Measurements from ENCODE around the gene TBC1D5. TPM values are rescaled to one million over a fixed set of nuclear protein-coding genes. Genes with fewer than 3 reads are reported as not detected.

The TBC1D5 gene
- total RNA-seq, 1 experiment from 2014 or later = 43.3 TPM

- Mint-ChIP-seq H3K27ac (ENCODE audit: low read depth, unreplicated experiment) (no peak overlapping the region), H3K4me3 (ENCODE audit: unreplicated experiment) (no peak overlapping the region), H3K9me3 (ENCODE audit: unreplicated experiment) (no peaks in the 10 kb centered on the region), H3K27me3 (ENCODE audit: insufficient read depth, unreplicated experiment) (no peaks in the 10 kb centered on the region), H3K4me1 (ENCODE audit: insufficient read depth, unreplicated experiment) (peaks cover 9% of the 10 kb centered on the region), H3K36me3 (ENCODE audit: insufficient read depth, unreplicated experiment) (no peaks in the 10 kb centered on the region)
- ChIA-PET POLR2A (no interaction called here), CTCF (interaction anchor here (0.6 kb wide), 1 partner anchor 88 kb away, joined by 4 read pairs; no protein-coding TSS in a partner anchor)
- intact Hi-C loops (cut with micrococcal nuclease) = no loop called here
- BruUV-seq (replicated peaks) = no TSS peak
- DNase-seq (ENCODE audit: unreplicated experiment) = no peak
- no peak for TF ChIP-seq CTCF (IDR thresholded peaks at IDR 0.05; ENCODE audit: unreplicated experiment)
These were observed 224.0 kb downstream of the TBC1D5 start for GRCh38 chr3:17518189-17519059.

- Mint-ChIP-seq H3K27me3 (ENCODE audit: insufficient read depth, unreplicated experiment) (no peaks in the 10 kb centered on the region), H3K4me3 (ENCODE audit: unreplicated experiment) (no peak overlapping the region), H3K27ac (ENCODE audit: low read depth, unreplicated experiment) (no peak overlapping the region), H3K36me3 (ENCODE audit: insufficient read depth, unreplicated experiment) (no peaks in the 10 kb centered on the region), H3K9me3 (ENCODE audit: unreplicated experiment) (no peaks in the 10 kb centered on the region), H3K4me1 (ENCODE audit: insufficient read depth, unreplicated experiment) (peaks cover 9% of the 10 kb centered on the region)
- CTCF ChIA-PET = interaction anchor here (0.6 to 1.6 kb wide), 3 partner anchors 89 to 779 kb away, joined by 3 to 4 read pairs (median 3); no protein-coding TSS in a partner anchor
- POLR2A ChIA-PET = no interaction called here
- intact Hi-C loops (cut with micrococcal nuclease) = no loop called here
- DNase-seq (ENCODE audit: unreplicated experiment) = peak; percentile 8
- TF ChIP-seq CTCF (IDR thresholded peaks at IDR 0.05; ENCODE audit: unreplicated experiment) = no peak
- no TSS peak for BruUV-seq (replicated peaks)
These were observed 226.8 kb downstream of the TBC1D5 start for GRCh38 chr3:17515445-17516234.

- H3K27me3 Mint-ChIP-seq (ENCODE audit: insufficient read depth, unreplicated experiment) = no peaks in the 10 kb centered on the region
- intact Hi-C loops (cut with micrococcal nuclease) = no loop called here
- DNase-seq (ENCODE audit: unreplicated experiment) = no peak
- BruUV-seq (replicated peaks) = no TSS peak
- no peaks in the 10 kb centered on the region for H3K9me3 Mint-ChIP-seq (ENCODE audit: unreplicated experiment)
- H3K4me1 Mint-ChIP-seq (ENCODE audit: insufficient read depth, unreplicated experiment) = peaks cover 9% of the 10 kb centered on the region
- CTCF ChIA-PET = no interaction called here
- POLR2A ChIA-PET = no interaction called here
- no peak overlapping the region for H3K4me3 Mint-ChIP-seq (ENCODE audit: unreplicated experiment)
- H3K36me3 Mint-ChIP-seq (ENCODE audit: insufficient read depth, unreplicated experiment) = no peaks in the 10 kb centered on the region
- no peak for TF ChIP-seq CTCF (IDR thresholded peaks at IDR 0.05; ENCODE audit: unreplicated experiment)
- H3K27ac Mint-ChIP-seq (ENCODE audit: low read depth, unreplicated experiment) = no peak overlapping the region
These were observed 227.8 kb downstream of the TBC1D5 start for GRCh38 chr3:17514597-17514996.

- no peak for DNase-seq (ENCODE audit: unreplicated experiment)
- no peaks in the 10 kb centered on the region for H3K36me3 Mint-ChIP-seq (ENCODE audit: insufficient read depth, unreplicated experiment)
- CTCF ChIA-PET = interaction anchor here (0.5 to 1.4 kb wide), 2 partner anchors 52 to 331 kb away, joined by 3 read pairs; no protein-coding TSS in a partner anchor
- no peaks in the 10 kb centered on the region for H3K4me1 Mint-ChIP-seq (ENCODE audit: insufficient read depth, unreplicated experiment)
- POLR2A ChIA-PET = no interaction called here
- intact Hi-C loops (cut with micrococcal nuclease) = no loop called here
- no peaks in the 10 kb centered on the region for H3K27me3 Mint-ChIP-seq (ENCODE audit: insufficient read depth, unreplicated experiment)
- BruUV-seq (replicated peaks) = no TSS peak
- H3K4me3 Mint-ChIP-seq (ENCODE audit: unreplicated experiment) = no peak overlapping the region
- H3K27ac Mint-ChIP-seq (ENCODE audit: low read depth, unreplicated experiment) = no peak overlapping the region
- H3K9me3 Mint-ChIP-seq (ENCODE audit: unreplicated experiment) = no peaks in the 10 kb centered on the region
- TF ChIP-seq CTCF (IDR thresholded peaks at IDR 0.05; ENCODE audit: unreplicated experiment) = no peak
These were observed 232.2 kb downstream of the TBC1D5 start for GRCh38 chr3:17510265-17510664.
